WTC11 (cell line): Measurements from ENCODE around the gene SPEM3.

ENCODE experiments used
- CTCF ChIP-seq: fragments of 200-600 bp; IDR thresholded peaks from 2 replicates; pipeline ENCODE4 v1.8.0; 2022; ENCODE audit warnings: antibody characterized with exemption
- ETV6 ChIP-seq: sonication (generic); formaldehyde crosslinking; IDR thresholded peaks from 2 replicates; pipeline ENCODE4 v1.8.1; 2022; ENCODE audit warnings: mild to moderate bottlenecking, missing genetic modification reagents
- IRF1 ChIP-seq: sonication (generic); formaldehyde crosslinking; IDR thresholded peaks from 2 replicates; pipeline ENCODE4 v1.8.0; 2023; ENCODE audit warnings: missing genetic modification reagents
- IRF2 ChIP-seq: sonication (generic); formaldehyde crosslinking; IDR thresholded peaks from 2 replicates; pipeline ENCODE4 v1.8.0; 2022; ENCODE audit warnings: low read depth, missing genetic modification reagents, borderline replicate concordance
- MLX ChIP-seq: sonication (generic); formaldehyde crosslinking; IDR thresholded peaks from 2 replicates; pipeline ENCODE4 v1.8.1; 2023; ENCODE audit warnings: mild to moderate bottlenecking, missing genetic modification reagents, moderate library complexity
- NR2C2 ChIP-seq: sonication (generic); formaldehyde crosslinking; IDR thresholded peaks from 2 replicates; pipeline ENCODE4 v1.8.0; 2022; ENCODE audit warnings: mild to moderate bottlenecking, missing genetic modification reagents
- OVOL2 ChIP-seq: fragments of 250-450 bp; sonication (Bioruptor Pico); IDR thresholded peaks from 2 replicates; pipeline ENCODE4 v1.9.0; 2021; ENCODE audit warnings: mild to moderate bottlenecking, borderline replicate concordance
- PREB ChIP-seq: sonication (generic); formaldehyde crosslinking; IDR thresholded peaks from 2 replicates; pipeline ENCODE4 v1.8.1; 2022; ENCODE audit warnings: mild to moderate bottlenecking, missing genetic modification reagents, moderate library complexity, borderline replicate concordance
- SP1 ChIP-seq: sonication (generic); formaldehyde crosslinking; conservative IDR thresholded peaks from 2 replicates; pipeline ENCODE4 v1.8.1; 2022; ENCODE audit warnings: missing genetic modification reagents
- USF2 ChIP-seq: sonication (generic); formaldehyde crosslinking; IDR thresholded peaks from 2 replicates; pipeline ENCODE4 v1.8.1; 2023; ENCODE audit warnings: mild to moderate bottlenecking, missing genetic modification reagents, moderate library complexity
- ZNF512 ChIP-seq: sonication (generic); formaldehyde crosslinking; IDR thresholded peaks from 2 replicates; pipeline ENCODE4 v1.8.1; 2022; ENCODE audit warnings: missing genetic modification reagents, borderline replicate concordance

GRCh38 chr17:7438656-7439460 lies 10.2 kb downstream of the SPEM3 start:
- TF ChIP-seq IRF2 (CRISPR knock-in tag) (no peak), IRF1 (no peak), USF2 (no peak), CTCF (no peak), SP1 (CRISPR knock-in tag) (no peak), OVOL2 (no peak), ETV6 (no peak), PREB (CRISPR knock-in tag) (no peak), ZNF512 (CRISPR knock-in tag) (no peak), NR2C2 (CRISPR knock-in tag) (no peak), MLX (CRISPR knock-in tag) (no peak)
